Measurements from ENCODE around the gene HSPB7.
"Not testable (repeated sequence)": the region's sequence is repeated elsewhere in the genome, so short reads cannot be mapped to it uniquely, and the experiment has no call there.

Gene HSPB7

DNA sequence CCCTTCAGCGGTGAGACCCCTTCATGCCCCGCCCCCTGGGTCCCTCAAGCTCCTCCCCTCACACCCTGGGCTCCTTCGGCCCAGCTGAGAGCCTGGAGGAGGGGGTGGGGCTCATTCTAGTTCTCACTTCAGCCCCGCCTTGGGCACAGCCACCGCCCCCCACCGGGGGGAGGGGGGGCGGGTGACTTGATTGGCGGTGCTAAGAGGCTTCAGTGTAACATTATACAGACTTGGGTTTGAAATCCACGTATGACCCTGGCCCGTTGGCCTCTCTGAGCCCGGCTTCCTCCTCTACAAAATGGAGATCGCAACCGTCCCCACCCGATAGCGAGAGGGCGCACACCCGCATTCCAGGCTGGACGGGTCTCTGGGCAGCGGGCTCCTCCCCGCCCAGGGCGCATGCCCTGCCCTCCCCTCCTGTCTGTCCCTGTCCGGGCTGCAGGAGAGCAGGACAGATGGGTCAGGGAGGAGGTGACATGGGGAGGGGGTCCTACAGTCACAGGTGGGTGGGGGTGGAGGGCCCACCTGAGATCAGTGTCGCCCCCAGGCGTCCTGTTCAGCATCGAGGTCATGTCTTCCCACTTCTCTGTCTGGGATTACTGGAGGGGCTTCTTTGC, 30.8 kb upstream of the HSPB7 start:
- DNase-seq: no peak

- no peak for DNase-seq
These were observed 30.1 kb upstream of the HSPB7 start for GRCh38 chr1:16047791-16048475.

- no peak for DNase-seq
These were observed 29.0 kb upstream of the HSPB7 start for GRCh38 chr1:16046842-16047241.

DNA sequence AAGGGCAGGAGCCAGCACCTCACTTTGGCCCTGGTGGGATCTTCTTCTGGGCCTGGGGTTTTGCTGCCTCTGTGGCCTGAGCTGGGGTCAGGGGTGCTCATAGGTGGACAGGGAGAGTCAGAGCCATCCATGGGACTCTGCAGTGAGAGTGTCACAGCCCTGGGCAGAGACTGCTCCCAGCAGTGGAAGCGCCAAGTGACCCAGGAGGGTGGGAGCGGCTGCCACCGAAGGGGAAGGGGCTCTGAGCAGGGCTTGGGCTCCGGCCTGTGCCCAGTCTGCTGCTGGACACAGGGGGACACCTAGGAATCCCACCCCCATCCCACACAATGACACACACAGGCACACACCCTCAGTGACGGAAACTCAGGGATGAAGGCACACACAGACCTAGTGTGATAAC, 26.1 kb upstream of the HSPB7 start:
- DNase-seq: no peak

DNA sequence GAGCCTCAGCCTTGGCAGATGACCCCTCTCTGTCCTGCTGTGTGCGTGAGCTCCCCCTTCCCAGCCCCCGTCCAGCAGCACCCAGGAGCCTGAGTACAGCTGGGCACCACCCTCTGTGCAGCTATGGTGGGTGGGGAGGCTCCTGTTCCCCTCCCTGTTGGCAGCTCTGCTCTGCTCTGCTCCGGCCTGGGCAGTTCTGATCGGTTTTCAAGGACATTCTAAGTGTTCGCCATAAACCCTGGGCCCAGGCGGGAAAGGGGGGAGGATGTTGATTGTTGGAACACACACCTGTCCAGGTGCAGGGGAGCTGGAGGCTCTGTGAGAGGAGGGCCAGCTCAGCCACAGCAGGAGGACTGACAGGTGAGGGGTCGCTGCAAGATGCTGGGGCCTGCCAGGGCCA, 25.7 kb upstream of the HSPB7 start, which contains the start of gene CLCNKB:
CLCNKB (plus strand) TSS at position 262 of the 400 bp plus-strand sequence. CDS start 711 bp downstream, outside the sequence.
- no peak for DNase-seq

DNA sequence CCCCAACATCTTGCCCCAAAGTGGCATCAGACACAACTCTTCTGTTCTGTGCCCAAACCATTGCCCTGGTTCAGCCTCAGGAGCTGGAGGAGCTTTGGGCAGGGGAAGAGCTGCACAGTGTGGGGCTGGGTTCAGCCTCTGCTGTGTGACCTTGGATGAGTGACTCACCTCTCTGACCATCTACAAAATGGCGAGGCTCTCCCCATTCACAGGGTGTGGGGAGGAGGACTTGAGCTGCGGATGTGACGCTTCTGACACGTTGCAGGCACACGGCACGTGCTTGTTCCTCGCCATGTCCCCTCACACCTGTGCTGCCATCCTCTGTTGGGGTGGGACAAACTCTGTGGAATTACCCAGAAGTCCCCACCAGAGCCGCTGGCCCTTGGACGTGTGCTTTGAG, 24.8 kb upstream of the HSPB7 start:
- DNase-seq: not testable (repeated sequence)

DNA sequence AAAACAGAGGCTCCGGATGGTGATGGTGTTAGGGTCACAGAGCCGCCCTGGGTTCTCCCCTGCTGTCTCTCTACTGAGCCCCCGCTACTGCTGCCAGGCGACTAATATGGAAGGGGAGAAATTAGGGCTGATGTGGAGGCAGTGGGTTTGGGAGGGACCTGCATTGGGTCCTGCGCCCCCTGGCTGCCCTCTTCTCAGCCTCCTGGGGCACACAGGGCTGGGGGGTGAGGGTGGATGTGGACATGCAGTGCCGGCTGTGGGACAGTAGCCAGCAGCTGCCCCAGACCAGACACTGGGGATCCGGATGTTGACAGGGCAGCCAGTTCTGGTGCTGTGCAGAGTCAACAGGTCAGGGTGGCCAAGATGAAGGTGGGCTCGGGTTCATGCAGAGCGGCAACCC, 24.3 kb upstream of the HSPB7 start:
- DNase-seq: no peak

GRCh38 chr1:16041200-16041599, 23.4 kb upstream of the HSPB7 start:
- no peak for DNase-seq

- DNase-seq: not testable (repeated sequence)
These were observed 22.0 kb upstream of the HSPB7 start for GRCh38 chr1:16039871-16040270.

GRCh38 chr1:16038620-16038912, 20.7 kb upstream of the HSPB7 start:
- DNase-seq: no peak

- DNase-seq: not testable (repeated sequence)
These were observed 18.6 kb upstream of the HSPB7 start for GRCh38 chr1:16036461-16036860.

DNA sequence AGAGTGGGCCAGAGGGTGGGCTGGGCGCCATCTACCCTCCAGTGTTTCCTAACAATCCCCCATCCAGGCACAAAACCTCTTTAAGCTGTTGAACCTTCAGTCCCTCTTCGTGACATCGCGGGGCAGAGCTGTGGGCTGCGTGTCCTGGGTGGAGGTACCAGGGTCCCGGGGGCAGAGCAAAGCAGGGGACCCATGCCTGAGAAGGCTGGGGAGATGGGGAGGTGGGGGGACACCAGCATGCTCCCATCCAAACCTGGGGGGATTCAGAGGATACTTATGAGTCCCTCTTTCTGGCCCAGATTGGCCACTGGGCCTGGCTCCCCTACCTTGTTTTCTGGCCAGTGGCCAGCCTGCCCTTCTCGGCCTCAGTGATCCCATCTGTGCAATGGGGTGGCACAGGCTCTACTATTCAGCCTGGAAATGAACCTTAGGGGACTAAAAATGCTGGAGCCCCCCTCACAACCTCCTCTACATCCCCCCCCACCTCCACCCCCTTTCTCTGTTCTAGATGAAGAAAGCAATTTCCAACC, 15.3 kb upstream of the HSPB7 start:
- DNase-seq: not testable (repeated sequence)

DNA sequence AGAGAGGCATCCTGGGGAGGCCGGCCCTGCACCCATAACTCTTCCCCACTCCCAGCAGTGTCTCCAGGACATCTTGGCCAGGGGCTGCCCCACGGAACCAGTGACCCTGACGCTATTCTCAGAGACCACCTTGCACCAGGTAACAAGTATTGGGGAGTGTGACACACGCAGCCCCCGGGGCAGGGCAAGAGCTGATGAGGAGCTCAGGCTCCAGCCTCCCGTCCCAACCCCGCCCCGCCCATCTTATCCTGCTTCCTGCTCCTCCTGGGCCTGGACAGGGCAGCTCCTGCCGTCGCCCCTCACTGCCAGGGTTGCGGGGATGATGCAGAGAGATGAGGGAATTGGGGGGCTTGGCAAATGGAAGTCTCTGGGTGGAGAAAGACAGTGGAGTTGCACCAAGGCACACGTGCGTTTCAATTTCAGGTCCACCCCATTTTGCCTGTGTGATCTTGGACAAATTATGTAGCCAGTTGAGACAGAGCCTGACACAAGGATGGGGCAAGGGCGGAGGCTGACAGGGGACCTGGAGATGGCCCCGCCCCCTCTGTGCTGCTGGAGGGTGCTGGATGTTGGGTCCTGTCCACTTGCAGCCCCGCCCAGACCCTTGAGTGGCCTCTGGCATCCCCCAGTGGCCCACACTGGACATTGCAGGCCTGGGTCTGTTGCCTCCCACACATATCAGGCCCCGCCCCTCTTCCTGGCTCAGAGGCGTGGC, 14.7 kb upstream of the HSPB7 start:
- DNase-seq: peak; percentile 42

GRCh38 chr1:16031551-16031950, 13.7 kb upstream of the HSPB7 start:
- no peak for DNase-seq

GRCh38 chr1:16029288-16029687, 11.4 kb upstream of the HSPB7 start:
- DNase-seq: no peak

- not testable (repeated sequence) for DNase-seq
These were observed 11.1 kb upstream of the HSPB7 start for GRCh38 chr1:16029003-16029268.

GRCh38 chr1:16028237-16029002, 10.6 kb upstream of the HSPB7 start:
- DNase-seq: no peak

GRCh38 chr1:16026723-16027484, 9.1 kb upstream of the HSPB7 start:
- DNase-seq: no peak

GRCh38 chr1:16026302-16026701, 8.5 kb upstream of the HSPB7 start:
- not testable (repeated sequence) for DNase-seq

- DNase-seq: no peak
These were observed 5.3 kb upstream of the HSPB7 start for GRCh38 chr1:16023050-16023653.

DNA sequence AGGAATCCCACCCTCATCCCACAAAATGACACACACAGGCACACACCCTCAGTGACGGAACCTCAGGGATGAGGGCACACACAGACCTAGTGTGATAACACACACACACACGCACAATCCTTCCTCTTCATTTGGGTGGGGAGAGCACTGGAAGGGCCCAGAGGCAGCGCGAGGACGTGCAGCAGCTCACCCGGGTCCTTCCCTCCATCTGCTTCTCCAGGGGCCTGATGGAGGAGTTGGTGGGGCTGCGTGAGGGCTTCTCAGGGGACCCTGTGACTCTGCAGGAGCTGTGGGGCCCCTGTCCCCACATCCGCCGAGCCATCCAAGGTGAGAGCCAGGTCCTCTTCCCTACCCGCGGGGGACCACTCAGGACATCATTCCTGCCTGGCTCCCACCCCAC, 4.5 kb upstream of the HSPB7 start:
- DNase-seq: no peak

DNA sequence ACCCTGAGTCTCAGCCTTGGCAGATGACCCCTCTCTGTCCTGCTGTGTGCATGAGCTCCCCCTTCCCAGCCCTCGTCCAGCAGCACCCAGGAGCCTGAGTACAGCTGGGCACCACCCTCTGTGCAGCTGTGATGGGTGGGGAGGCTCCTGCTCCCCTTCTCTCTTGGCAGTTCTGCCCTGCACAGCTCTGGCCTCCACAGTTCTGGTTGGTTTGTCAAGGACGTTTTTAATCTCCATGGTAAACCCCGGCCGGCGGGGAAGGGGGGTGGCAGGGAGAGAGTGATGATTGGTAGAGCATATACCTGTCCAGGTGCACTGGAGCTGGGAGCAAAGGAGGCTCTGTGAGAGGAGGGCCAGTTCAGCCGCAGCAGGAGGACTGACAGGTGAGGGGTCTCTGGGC, 3.8 kb upstream of the HSPB7 start, which contains the start of gene CLCNKA:
CLCNKA (plus strand) TSS at position 356 of the 400 bp plus-strand sequence. CDS start 584 bp downstream, outside the sequence.
- DNase-seq: no peak
